Astrocyte (in vitro differentiated cells and primary cell): ENCODE results near the gene ELMO1. TPM values are rescaled to one million over a fixed set of nuclear protein-coding genes. Genes with fewer than 3 reads are reported as not detected.

ENCODE experiments used
- DNase-seq: peaks from one replicate; pipeline ENCODE4 v3.0.0-alpha.2; 2010; ENCODE audit warnings: low read depth
- FAIRE-seq: peaks from 2 replicates; lab custom pipeline; 2011; peaks lifted over from hg19 to GRCh38; lab: Jason Lieb, UNC
- H2AFZ ChIP-seq: 2 replicates; pipeline ENCODE4 v1.6.0; 2012; ENCODE audit warnings: low read depth, low read length, inconsistent platforms
- H3K27ac ChIP-seq: 2 replicates; pipeline ENCODE4 v1.5.1; 2011; ENCODE audit warnings: low read depth, low read length, inconsistent platforms
- H3K27me3 ChIP-seq: 2 replicates; pipeline ENCODE4 v1.6.0; 2011; ENCODE audit warnings: low read length, inconsistent platforms; ENCODE audit not compliant: insufficient read depth
- H3K36me3 ChIP-seq: 2 replicates; pipeline ENCODE4 v1.5.1; 2011; ENCODE audit warnings: low read length, inconsistent platforms; ENCODE audit not compliant: insufficient read depth
- H3K4me1 ChIP-seq: 2 replicates; pipeline ENCODE4 v1.5.1; 2011; ENCODE audit warnings: low read length, inconsistent platforms; ENCODE audit not compliant: insufficient read depth
- H3K4me2 ChIP-seq: 2 replicates; pipeline ENCODE4 v1.6.0; 2012; ENCODE audit warnings: low read length, inconsistent platforms
- H3K4me3 ChIP-seq: 2 replicates; pipeline ENCODE4 v1.5.1; 2011; ENCODE audit warnings: low read depth, mild to moderate bottlenecking, low read length, inconsistent platforms; ENCODE audit not compliant: insufficient read depth
- H3K79me2 ChIP-seq: 2 replicates; pipeline ENCODE4 v1.6.0; 2012; ENCODE audit warnings: mild to moderate bottlenecking, low read length, inconsistent platforms; ENCODE audit not compliant: insufficient read depth
- H3K9ac ChIP-seq: 2 replicates; pipeline ENCODE4 v1.6.0; 2012; ENCODE audit warnings: mild to moderate bottlenecking, low read length, inconsistent platforms
- H3K9me3 ChIP-seq: 2 replicates; pipeline ENCODE4 v1.5.1; 2012; ENCODE audit warnings: low read depth, mild to moderate bottlenecking, low read length, inconsistent platforms; ENCODE audit not compliant: insufficient read depth
- H4K20me1 ChIP-seq: 2 replicates; pipeline ENCODE4 v1.6.0; 2012; ENCODE audit warnings: low read length, inconsistent platforms; ENCODE audit not compliant: insufficient read depth
- H3K27ac Mint-ChIP-seq: one replicate; pipeline ENCODE4 v1.8.0; 2021; ENCODE audit warnings: mild to moderate bottlenecking, mixed read lengths; ENCODE audit not compliant: unreplicated experiment
- H3K27me3 Mint-ChIP-seq: one replicate; pipeline ENCODE4 v1.8.0; 2021; ENCODE audit warnings: low read depth, mixed read lengths; ENCODE audit not compliant: unreplicated experiment
- H3K36me3 Mint-ChIP-seq: one replicate; pipeline ENCODE4 v1.8.0; 2021; ENCODE audit warnings: low read depth, mixed read lengths; ENCODE audit not compliant: unreplicated experiment
- H3K4me1 Mint-ChIP-seq: one replicate; pipeline ENCODE4 v1.8.0; 2021; ENCODE audit warnings: low read depth, mixed read lengths; ENCODE audit not compliant: unreplicated experiment
- H3K4me3 Mint-ChIP-seq: one replicate; pipeline ENCODE4 v1.8.0; 2021; ENCODE audit warnings: mild to moderate bottlenecking, moderate library complexity, mixed read lengths; ENCODE audit not compliant: unreplicated experiment
- H3K9me3 Mint-ChIP-seq: one replicate; pipeline ENCODE4 v1.8.0; 2021; ENCODE audit warnings: mild to moderate bottlenecking, mixed read lengths; ENCODE audit not compliant: unreplicated experiment
- EZH2 ChIP-seq: IDR thresholded peaks from 2 replicates; pipeline ENCODE4 v1.6.1; 2012; ENCODE audit warnings: mild to moderate bottlenecking, low read length, inconsistent platforms; ENCODE audit not compliant: insufficient read depth
- total RNA-seq: library from RNA; stranded (reverse); gene quantifications from 2 replicates; pipeline ENCODE4 v1.2.1, GENCODE V29; 2021
- TF ChIP-seq, protein P1 (sequence below): IDR thresholded peaks from 2 replicates; pipeline ENCODE4 v1.5.1; 2011; ENCODE audit warnings: low read depth, mild to moderate bottlenecking, inconsistent platforms, low read length, moderate library complexity; ENCODE audit not compliant: insufficient read depth

ELMO1 gene
- total RNA-seq, 1 donor from 2014 or later = 20.4 TPM

DNA sequence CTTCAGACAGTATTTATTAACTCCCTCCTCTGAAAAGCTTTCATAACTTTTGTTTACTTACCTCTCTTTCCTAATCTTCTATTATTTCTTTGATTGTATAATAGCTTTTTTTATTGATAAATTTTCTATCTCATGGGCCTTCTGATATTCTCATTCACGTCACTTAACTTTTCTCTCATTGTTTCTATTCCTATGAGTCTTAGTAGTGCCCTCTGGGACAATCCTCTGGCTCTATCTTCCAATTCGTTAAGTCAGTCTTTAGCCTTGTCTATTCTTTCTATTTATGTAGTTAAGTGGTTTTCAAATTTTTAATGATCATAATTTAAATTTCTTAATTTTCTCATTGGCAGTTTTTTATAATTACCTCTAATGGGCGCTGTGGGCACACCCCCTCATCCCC is 6.4 kb upstream of the ELMO1 start:
- TF ChIP-seq, protein P1, sequence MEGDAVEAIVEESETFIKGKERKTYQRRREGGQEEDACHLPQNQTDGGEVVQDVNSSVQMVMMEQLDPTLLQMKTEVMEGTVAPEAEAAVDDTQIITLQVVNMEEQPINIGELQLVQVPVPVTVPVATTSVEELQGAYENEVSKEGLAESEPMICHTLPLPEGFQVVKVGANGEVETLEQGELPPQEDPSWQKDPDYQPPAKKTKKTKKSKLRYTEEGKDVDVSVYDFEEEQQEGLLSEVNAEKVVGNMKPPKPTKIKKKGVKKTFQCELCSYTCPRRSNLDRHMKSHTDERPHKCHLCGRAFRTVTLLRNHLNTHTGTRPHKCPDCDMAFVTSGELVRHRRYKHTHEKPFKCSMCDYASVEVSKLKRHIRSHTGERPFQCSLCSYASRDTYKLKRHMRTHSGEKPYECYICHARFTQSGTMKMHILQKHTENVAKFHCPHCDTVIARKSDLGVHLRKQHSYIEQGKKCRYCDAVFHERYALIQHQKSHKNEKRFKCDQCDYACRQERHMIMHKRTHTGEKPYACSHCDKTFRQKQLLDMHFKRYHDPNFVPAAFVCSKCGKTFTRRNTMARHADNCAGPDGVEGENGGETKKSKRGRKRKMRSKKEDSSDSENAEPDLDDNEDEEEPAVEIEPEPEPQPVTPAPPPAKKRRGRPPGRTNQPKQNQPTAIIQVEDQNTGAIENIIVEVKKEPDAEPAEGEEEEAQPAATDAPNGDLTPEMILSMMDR = no peak
- no peak for TF ChIP-seq EZH2
- peaks cover 2% of the 10 kb centered on the region for H3K27me3 ChIP-seq
- no peak for DNase-seq
- no peaks in the 10 kb centered on the region for H4K20me1 ChIP-seq
- no peak overlapping the region for H3K27ac Mint-ChIP-seq
- no peak overlapping the region for H3K9ac ChIP-seq
- H3K27me3 Mint-ChIP-seq = peaks cover 16% of the 10 kb centered on the region
- no peaks in the 10 kb centered on the region for H3K36me3 ChIP-seq
- H3K9me3 ChIP-seq = no peaks in the 10 kb centered on the region
- peaks cover 3% of the 10 kb centered on the region for H3K4me1 Mint-ChIP-seq
- no peak overlapping the region for H3K4me3 ChIP-seq
- H3K4me1 ChIP-seq = no peaks in the 10 kb centered on the region
- H3K27ac ChIP-seq = no peak overlapping the region
- FAIRE-seq = no peak
- no peak overlapping the region for H2AFZ ChIP-seq
- H3K4me3 Mint-ChIP-seq = no peak overlapping the region
- peaks cover 3% of the 10 kb centered on the region for H3K9me3 Mint-ChIP-seq
- no peaks in the 10 kb centered on the region for H3K36me3 Mint-ChIP-seq
- H3K4me2 ChIP-seq = no peak overlapping the region
- no peaks in the 10 kb centered on the region for H3K79me2 ChIP-seq

DNA sequence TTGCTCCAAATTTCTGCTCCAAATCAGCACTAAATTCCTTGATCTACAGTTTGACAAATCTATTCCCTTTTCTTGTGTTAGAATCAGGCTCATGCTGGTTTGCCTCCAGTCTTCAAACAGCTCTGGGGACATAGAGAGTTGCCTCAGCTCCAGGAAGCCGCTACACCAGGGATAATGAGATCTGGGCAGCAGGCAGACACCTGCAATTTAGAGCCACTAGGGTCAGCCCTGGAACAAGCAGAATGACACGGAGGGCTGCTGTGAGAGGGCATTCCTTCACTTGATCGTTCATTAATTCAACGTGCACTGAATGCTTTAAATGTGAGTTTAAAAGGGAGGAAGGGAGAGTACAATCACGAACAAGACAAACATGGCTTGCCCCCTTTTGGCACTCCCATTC is 3.7 kb upstream of the ELMO1 start:
- H2AFZ ChIP-seq = no peak overlapping the region
- H4K20me1 ChIP-seq = no peaks in the 10 kb centered on the region
- H3K4me2 ChIP-seq = no peak overlapping the region
- Mint-ChIP-seq H3K27ac (no peak overlapping the region), H3K4me3 (no peak overlapping the region), H3K4me1 (peaks cover 3% of the 10 kb centered on the region), H3K9me3 (peaks cover 3% of the 10 kb centered on the region), H3K27me3 (peaks cover 12% of the 10 kb centered on the region), H3K36me3 (no peaks in the 10 kb centered on the region)
- TF ChIP-seq, protein P1 = no peak
- no peak overlapping the region for H3K27ac ChIP-seq
- H3K4me3 ChIP-seq = no peak overlapping the region
- H3K27me3 ChIP-seq = peaks cover 15% of the 10 kb centered on the region
- no peaks in the 10 kb centered on the region for H3K79me2 ChIP-seq
- H3K9me3 ChIP-seq = no peaks in the 10 kb centered on the region
- FAIRE-seq (no peak), DNase-seq (no peak)
- no peak overlapping the region for H3K9ac ChIP-seq
- peaks cover 3% of the 10 kb centered on the region for H3K4me1 ChIP-seq
- no peaks in the 10 kb centered on the region for H3K36me3 ChIP-seq

DNA sequence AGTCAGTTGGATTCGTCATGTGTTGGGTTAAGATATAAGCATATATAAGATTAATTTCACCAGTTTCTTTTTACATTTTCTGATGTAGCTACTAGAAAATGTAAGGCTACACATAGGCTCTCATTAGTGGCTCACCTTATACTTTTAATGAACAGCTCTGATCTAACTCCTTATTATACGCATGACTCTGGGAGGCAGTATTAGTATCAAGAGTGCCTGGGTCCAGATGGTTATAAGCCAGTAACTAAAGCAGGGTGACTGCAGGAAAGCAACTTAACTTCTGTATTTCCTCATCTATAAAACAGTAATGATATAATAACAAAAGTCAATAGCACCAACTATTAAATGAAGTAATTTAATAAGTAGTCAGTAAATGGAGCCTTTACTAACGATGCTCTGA is 1.4 kb upstream of the ELMO1 start:
- H3K9ac ChIP-seq = no peak overlapping the region
- Mint-ChIP-seq H3K4me1 (peaks cover 11% of the 10 kb centered on the region), H3K9me3 (peaks cover 3% of the 10 kb centered on the region), H3K27me3 (peaks cover 12% of the 10 kb centered on the region), H3K4me3 (no peak overlapping the region), H3K36me3 (no peaks in the 10 kb centered on the region), H3K27ac (no peak overlapping the region)
- no peaks in the 10 kb centered on the region for H4K20me1 ChIP-seq
- FAIRE-seq (no peak), DNase-seq (no peak)
- TF ChIP-seq EZH2 = no peak
- TF ChIP-seq, protein P1 = no peak
- H3K79me2 ChIP-seq = no peaks in the 10 kb centered on the region
- H3K9me3 ChIP-seq = no peaks in the 10 kb centered on the region
- H3K4me2 ChIP-seq = no peak overlapping the region
- no peak overlapping the region for H3K27ac ChIP-seq
- H3K27me3 ChIP-seq = peaks cover 15% of the 10 kb centered on the region
- H3K4me1 ChIP-seq = peaks cover 4% of the 10 kb centered on the region
- no peaks in the 10 kb centered on the region for H3K36me3 ChIP-seq
- H3K4me3 ChIP-seq = no peak overlapping the region
- no peak overlapping the region for H2AFZ ChIP-seq
